Right kidney (tissue), 1 donor: ENCODE results near the gene TC2N.
"Not testable (repeated sequence)": the region's sequence is repeated elsewhere in the genome, so short reads cannot be mapped to it uniquely, and the experiment has no call there.

ENCODE experiments used
- DNase-seq: peaks from one replicate; pipeline ENCODE4 v3.0.0-alpha.2; 2016

Gene TC2N

DNA sequence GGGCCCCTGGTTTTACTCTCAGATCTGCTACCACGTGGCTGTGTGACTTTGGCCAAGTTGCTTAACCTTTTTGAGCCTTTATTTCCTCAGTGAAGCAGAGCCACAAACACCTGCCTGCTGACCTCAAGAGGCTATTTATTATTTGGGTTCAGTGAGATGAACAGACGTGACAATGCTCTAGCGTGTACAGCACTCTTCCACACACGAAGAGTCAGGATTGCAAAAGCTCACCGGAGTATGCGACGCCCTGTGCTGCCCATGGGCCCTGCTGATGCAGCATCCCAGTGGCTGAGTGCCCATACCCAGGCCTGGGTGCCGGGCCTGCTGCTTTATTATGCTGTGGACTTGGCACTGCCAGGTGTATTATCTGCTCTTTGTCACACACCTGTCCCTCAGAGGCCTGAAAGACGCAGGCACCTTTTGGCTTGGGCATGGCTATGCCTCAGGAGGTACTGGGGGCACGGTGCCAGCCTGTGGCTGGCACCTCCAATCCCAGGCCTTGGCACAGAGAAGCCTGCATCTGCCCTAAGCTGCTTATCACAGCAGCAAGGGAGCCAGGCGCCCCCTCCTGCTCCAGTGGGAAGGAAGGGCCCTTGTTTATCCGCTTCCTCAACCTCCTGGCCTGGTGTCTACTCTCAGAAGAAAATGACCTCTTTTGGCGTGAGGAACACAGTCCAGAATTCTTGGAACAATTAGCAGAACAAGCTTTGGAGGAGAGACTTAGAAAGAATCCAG, 22.3 kb upstream of the TC2N start:
- no peak for DNase-seq

DNA sequence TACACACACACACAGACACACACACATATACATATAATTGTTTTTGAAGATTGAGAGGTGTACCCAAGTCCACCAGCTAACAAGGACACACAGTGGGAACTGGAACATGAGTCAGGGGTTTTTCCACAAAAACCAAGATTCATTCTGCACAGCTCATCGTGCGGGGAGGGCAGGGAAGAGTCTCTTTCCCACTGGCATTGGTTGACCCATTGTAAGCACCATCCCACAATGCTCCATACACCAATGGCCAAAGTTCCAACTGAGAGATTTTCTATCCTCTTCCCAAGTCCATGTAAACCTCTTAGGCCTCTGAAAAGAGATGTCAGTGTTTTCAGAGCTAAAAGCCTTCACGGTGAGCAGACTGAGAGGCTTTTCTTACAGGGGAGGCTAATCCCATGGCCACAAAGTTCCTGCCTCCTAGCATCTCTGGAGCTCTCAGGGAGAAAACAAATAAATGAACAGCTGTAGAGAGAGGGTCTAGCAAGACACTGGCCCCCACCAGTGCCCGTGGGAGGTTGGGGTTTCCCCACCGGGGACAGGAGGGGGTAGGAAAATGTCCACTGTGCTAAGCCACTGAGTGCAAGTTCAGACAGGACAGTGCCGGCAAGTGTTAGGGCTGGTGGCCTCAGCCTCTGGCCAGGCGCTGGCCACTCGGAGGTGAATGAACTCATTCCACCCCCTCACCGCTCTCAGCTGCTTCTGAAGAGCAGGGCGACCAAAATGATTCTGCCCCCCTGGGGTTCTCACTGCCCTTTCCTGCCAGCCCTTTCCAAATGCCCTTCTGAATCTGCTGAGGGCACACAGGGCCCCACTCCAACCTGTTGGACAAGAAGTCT, 21.5 kb upstream of the TC2N start:
- DNase-seq: no peak

DNA sequence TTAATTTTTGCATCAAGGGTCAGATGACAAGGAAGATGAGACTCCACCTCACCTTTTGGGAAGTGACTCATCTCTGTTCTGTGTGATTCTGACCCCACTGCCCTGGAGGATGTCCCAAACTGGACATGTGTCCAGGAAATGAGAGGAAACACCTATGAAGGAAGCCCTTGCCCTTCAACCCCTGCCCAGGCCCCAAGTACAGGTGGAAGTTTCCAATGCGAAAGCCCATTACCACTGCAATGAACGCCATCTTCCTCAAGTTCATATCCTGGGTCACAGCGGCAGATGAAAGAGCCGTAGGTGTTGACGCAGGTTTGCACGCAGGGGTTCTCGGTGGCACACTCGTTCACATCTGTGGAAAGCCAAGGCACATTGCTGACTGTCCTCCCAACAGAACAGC, 19.6 kb upstream of the TC2N start:
- no peak for DNase-seq

DNA sequence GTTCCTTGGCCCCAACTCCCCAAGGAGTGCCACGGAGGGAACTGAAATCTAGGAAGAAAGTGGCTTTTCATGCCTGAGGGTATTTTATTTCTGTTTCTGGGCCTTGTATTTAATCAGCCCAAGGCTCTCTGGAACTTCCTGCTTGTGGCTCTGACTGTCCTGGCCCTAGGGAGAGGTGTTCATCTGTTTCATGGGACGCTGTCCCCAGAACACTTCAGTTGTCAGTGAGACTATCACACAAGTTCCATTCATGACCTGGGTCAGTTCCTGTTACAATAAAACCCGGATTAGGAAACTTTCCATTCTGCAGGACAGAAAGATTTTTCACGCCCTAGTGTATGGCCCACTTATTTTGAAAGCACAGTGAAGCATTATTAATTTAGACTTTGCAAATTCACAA, 18.5 kb upstream of the TC2N start:
- no peak for DNase-seq

DNA sequence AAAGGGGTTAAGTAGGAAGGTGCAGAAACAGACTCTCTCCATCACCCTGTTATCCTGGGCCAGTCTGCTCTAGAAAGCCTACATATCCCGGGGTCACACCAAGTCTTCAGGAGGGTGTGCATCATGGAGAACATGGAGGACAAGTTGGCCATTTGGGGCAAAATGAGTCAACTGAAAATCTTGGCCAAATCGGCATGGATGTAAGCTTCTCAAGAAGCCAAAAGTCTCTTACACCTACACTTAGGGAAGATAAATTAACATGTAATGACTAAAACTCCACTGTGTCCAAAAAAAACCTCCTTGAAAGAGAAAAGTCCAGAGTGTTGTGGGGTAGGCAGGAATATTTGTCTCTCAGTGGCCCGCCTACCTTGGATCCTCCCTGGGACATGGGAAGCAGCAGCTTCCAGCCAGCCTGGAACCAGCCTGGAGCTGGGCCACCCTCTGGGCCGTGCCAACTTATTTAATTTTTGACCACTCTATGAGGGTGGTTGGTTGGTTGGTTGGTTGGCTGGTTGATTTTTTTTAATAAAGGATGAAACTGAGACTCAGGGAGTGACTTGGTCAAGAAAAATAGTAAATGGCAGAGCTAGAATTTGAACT, 17.9 kb upstream of the TC2N start:
- no peak for DNase-seq

DNA sequence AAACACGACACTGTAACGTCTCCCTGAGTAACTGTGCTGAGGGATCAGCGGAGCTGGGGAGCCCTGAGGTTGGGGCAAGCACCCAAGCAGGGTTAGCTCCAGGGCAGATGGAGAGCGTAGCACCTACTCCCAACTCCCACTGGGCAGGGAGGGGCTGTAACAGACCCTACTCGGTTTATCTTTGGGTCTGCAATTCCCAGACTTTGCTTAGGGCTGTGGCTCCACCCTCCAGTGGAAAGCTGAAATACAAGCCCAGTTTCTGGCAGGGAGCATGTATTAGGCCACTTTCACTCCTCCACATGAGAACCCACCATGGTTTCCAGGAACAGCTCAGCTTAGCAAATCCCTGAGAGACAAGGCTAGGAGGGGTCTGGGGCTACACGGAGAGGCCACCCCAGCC, 17.3 kb upstream of the TC2N start:
- no peak for DNase-seq

DNA sequence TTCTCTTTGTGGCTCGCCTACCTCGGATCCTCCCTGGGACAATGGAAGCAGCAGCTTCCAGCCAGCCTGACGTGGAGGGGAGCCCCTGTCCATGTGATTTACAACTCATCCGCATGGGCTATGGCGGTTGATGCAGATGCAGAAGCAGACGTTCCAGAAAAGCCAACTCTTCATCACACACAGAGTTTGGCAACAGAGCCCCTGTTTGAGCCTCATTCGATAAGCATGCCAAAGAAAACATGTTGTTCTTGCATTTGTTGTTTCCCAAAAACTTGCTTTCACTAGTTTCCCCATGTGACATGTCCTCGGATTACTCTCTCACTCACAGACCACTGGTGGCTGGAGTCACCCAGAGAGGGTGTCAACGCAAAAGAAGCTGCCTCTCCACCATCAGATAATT, 16.4 kb upstream of the TC2N start:
- no peak for DNase-seq

DNA sequence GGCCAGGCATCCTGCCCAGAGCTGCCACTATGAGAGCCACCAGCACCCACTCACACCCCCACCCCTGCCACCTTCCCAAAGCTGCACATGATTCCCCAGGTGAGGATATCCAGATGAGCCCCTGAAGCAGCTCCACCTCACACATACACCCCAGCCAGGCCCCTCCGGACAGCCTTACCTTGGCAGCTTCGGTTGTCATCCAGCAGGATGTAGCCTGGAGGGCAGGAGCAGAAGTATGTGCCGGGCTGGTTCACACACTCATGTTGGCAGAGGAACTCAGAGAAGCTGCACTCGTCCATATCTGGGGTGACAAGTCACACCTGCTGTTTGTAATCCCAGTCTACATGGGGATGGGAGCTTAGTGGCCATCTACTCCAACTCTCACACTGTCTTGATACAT, 15.4 kb upstream of the TC2N start:
- no peak for DNase-seq

DNA sequence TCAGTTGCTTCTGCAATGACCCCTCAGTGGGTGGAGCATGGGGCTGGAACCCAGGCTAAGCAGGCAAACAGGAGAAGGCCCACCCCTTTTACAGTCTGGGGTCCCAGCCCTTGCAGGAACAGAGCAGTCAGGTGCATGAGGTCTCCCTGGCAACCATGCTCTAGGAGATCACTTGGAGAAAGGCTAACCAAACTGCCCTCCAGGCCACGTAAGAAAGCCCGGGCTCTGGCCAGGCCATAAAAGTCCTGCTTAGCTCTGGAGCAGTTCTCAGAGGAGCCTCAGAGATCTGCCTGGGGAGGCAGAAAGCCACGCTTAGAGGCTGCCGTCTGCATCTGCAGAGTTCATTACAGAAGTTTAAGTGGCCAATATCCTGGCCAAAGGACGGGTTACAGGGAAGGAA, 15.0 kb upstream of the TC2N start:
- DNase-seq: no peak

DNA sequence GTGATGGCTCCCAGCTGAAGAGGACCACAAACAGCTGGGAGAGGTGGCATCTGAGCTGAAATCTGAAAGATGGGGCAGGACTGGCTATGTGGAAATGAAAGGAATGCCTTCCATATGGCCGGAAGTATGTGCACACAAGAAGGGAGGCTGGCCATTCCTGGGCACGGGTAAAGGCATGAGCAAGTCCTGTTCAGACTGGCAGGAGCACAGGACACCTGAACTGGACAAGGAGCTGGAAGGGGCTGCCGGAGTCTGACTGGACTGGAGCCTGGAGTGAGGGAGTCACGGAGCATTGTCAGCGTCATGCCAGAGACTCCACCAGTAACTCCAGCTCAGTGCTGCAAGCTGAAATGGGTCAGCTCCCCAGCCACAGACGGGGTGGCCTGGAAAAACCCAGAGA, 11.9 kb upstream of the TC2N start:
- no peak for DNase-seq

DNA sequence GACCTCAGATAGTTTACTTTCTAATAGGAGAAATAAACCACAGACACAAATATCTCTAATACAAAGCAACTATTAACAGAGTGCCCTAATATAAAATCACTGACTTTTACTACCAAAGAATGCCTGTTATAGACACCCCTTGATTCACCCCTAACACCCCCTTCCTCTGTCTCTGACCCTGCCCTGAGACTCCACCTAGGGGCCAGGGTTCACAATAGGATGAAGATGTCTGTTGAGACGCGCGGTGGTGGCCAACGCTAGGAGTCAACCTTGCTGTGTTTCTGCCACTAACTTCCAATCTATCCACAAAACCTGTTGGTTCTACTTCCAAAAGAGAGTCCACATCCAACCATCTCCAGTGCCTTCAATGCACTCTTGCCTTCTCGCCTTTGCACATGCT, 10.9 kb upstream of the TC2N start:
- DNase-seq: no peak

DNA sequence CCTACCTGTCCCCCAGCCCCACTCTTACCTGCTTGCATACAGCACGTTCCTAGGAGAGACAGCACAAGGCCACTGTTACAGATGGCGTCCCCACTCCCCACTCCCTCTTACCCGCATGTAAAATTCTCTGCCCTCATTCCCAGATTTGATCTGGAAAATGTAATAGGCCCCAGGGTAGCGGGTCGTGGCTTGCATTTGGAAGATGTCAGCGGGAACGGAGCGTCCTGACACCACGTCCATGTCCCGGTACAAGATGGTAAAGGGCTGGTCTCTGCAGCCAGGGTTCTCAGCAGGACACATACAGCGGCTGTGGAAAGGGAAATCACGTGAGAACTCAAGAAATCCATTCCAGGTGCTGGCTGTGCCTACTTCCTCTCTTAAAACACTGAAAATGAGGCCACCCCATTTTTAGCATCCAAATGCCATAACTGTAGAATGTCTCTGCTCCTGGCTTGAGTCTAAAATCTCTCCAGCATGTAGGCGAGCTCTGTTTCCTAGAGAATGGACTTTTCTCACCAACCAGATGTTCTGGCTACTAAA, 10.1 kb upstream of the TC2N start:
- DNase-seq: no peak

DNA sequence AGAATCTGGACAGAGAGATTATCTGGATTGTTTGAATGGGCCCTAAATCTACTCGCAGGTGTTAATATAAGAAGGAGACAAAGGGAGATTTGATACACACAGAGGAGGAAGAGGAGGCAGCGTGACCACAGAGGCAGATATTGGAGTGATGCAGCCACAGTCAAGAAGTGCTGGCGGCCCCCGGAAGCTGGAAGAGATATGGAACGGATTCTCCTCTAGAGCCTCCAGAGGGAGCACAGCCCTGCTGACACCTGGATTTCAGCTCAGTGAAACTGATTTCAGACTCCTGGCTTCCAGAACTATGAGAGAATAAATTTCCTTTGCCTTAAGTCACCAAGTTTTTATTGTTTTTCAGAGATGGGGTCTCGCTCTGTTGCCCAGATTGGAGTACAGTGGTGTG, 9.2 kb upstream of the TC2N start:
- DNase-seq: no peak

DNA sequence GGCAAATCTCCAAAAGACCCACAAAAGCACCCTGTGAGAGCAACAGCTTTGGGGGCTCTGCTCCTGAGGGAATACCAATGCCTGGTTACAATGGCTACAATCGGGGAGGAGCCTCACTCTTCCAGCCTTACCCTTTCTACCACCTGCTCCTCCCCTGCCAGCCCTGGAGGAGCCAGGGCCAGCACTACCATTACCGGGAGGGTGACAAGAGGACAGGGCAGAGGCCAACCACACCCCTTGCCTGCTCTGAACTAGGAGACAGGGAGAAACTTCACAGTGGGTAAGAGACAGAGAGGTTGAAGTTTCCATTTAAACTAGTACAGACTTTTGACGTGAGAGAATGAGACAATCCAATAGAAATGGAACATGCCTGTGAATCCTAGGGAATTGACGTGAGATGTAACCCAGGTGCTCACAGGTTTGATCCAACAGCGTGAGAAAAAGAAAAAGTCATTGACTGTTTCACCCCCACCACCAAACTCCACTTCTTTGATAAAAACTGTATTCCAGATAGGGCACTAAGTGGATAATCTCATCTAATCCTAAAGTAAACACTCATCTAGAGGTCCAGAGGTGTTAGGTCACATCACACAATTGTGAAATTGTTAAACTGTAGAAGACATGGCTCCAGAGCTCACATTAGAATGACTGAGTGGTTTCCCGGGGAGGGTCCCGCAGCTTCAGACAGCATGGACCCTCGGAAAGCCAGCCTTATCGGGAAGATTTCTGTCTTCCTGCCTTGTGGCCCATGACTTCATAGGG, 8.4 kb upstream of the TC2N start:
- no peak for DNase-seq

DNA sequence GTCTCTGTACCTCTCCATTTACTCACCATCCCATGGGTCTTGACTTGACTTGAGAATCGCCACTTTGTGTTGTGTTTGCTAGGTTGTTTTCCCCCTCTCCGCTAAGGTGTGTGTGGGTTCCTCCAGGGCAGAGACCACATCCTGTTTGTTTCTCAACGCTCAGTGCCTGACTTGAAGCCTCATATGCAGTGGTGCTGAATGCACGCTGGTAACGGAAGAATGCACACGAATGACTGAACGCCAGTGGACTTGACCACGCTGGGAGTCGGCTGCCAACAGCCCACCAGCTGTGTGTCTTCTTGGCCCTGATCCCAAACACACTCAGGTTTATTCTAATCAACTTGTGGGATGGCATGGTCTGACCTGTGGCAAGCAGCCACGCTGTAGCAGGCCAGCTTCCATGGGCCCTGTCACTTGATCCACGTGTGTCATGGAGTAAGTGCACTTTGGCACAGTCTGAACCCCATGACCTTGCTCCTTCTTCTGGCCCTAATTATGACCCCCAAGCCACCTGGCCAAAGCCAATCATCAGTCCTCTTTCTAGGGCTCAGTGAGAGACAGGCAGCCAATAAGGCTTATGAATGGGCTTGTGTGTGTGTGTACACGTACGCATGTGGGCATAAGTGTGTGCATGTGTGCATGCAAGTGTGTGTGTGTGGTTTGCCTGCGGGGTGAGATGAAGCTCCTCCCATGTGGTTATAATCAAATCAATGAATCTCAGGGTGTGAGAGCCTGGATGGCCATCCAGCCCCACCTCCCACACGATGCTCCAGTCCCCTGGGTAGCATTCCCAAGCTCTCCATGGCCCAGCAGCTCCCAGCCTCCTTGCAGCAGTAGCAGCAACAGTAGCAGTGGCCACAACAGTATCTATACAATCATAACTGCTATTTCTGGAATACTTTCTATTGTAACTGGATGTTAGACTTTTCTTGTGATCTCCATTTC, 6.4 kb upstream of the TC2N start:
- no peak for DNase-seq

DNA sequence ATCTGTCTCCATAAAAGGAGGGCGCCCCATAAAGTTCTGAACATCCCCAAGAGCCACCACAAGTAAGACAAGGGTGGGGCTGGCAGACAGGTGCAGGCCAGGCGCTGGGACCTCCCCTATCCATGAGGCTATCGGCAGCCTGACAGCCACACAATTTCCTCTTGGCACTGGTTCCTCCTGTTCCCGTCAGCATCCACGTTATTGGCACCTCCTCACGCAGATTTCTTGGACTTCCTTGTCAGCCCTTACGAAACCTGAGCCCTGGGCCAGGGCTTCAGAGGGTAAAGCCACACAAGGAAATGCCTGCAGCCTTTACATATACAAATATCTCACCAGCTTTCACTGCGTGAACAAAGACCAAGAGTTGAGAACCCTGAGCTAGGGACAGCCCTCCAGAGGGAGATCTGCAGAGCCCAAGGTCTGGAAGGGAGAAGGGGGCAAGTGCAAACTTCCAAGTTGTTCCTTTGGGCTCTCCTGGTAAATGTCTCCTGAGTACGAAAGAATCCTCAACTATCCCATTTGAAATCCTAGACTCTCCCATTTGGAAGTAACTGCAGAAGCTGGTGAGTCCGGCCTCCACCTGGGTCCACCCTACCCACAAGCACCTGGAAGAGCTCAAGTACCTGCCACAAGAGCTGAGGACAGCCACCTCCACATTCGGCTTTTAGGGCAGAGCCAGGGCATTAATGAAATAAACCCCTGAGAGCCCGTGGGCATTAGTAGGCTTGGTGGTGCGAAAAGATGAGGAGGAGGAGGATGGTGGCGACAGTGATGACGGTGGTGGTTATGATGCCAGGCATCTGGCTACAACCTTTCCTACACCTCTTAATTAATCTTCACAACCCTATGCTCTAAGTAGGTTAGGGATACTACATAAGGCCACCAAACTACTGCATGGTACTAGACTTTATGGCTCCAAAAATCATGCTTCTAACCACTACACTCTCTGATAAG, 5.5 kb upstream of the TC2N start:
- DNase-seq: no peak

DNA sequence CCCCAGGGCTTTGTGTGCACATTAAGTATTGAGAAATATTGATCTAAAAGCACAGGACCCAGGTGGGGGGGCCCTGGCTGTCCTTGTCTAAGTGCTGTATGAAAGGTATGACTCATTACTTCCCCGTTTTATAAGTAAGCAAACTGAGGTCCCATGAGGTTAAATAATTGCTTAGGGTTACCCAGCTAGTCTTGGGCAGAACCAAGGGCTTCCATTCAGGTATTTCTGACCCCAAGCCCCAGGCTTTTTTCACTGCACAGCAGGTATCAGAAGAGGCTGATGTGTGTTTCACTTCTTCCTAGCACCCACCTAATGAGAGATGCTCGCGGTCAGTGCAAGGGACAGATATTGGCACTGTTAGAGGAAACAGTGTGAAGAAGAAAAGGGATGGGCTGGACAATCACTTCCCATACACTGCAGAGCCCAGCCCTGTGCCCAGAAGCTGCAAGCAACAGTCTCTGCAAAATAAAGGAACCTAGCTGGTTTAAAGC, 4.7 kb upstream of the TC2N start:
- no peak for DNase-seq

DNA sequence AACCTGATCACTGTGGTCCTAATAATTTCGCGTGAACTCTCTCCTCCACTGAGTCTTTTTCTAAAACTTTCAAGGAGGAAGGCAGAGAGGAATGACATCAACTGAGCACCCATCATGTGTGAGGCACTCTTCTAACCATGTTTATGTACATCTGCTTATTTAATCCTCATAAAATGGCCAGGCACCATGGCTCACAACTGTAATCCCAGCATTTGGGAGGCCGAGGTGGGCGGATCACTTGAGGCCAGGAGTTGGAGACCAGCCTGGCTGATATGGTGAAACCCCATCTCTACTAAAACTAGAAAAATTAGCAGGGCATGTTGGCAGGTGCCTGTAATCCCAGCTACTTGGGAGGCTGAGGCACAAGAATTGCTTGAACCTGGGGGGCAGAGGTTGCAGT, 4.1 kb upstream of the TC2N start:
- DNase-seq: not testable (repeated sequence)

DNA sequence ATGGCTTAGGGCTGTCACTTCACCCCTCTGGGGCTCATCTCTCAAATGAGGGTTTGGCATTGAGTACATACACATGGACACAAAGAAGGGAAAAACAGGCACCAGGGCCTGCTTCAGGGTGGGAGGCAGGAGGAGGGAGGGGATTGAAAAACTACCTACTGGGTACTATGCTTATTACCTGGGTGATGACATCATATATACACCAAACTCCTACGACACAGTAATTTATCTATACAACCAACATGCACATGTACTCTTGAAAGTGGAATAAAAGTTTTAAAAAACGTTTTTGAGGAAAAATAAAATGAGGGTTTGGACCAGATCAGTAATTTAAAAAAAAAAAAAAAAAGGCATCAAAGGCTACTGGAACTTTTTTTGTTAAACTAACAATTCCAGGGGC, 3.6 kb upstream of the TC2N start:
- no peak for DNase-seq

DNA sequence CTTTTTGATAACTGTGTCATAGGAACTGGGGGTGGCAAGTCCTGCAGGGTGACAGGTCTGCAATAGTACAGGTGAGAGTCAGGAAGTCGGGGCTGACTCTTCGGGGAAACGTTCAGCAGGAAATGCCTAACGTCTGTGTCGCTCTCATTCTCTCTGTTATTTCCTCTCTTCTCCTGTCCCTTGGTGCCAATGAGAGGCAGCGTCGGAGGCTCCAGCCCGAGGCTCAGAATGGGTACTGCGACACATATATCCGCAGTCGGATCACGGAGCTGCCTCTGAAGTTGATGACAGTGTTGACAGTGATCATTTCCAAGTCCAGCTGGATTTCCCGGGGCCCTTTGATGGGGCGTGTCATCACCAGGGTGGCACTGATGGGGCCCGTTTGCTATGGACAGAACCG, 2.7 kb upstream of the TC2N start:
- no peak for DNase-seq
